RWPE2 (cell line): Measurements from ENCODE around the gene PRKCH.

Experiments used
- ATAC-seq: fragments of 200-7000 bp; cut with Tn5 transposase; 3 replicates; pipeline ENCODE4 v1.9.1; 2021; ENCODE audit warnings: low read depth
- DNase-seq: peaks from one replicate; pipeline ENCODE4 v3.0.0-alpha.2; 2020; ENCODE audit warnings: low spot score
- H3K27ac ChIP-seq: fragments of 450-650 bp; 2 replicates; pipeline ENCODE4 v1.5.1; 2017; ENCODE audit warnings: mild to moderate bottlenecking; ENCODE audit not compliant: poor library complexity, severe bottlenecking
- H3K27me3 ChIP-seq: fragments of 250-450 bp; sonication (Bioruptor Pico); 2 replicates; pipeline ENCODE4 v1.5.1; 2021; ENCODE audit warnings: mild to moderate bottlenecking, moderate library complexity; ENCODE audit not compliant: insufficient read depth, poor library complexity, severe bottlenecking
- H3K36me3 ChIP-seq: fragments of 250-450 bp; sonication (Bioruptor Pico); 2 replicates; pipeline ENCODE4 v1.5.1; 2020; ENCODE audit warnings: low read depth, mild to moderate bottlenecking, moderate library complexity
- H3K4me1 ChIP-seq: fragments of 250-450 bp; sonication (Bioruptor Pico); 2 replicates; pipeline ENCODE4 v1.5.1; 2021; ENCODE audit warnings: mild to moderate bottlenecking, moderate library complexity; ENCODE audit not compliant: insufficient read depth, poor library complexity, severe bottlenecking
- H3K4me3 ChIP-seq: fragments of 250-450 bp; sonication (Bioruptor Pico); 2 replicates; pipeline ENCODE4 v1.5.1; 2021; ENCODE audit warnings: mild to moderate bottlenecking, moderate library complexity; ENCODE audit not compliant: severe bottlenecking
- H3K9me3 ChIP-seq: fragments of 250-450 bp; sonication (Bioruptor Pico); 2 replicates; pipeline ENCODE4 v1.5.1; 2021; ENCODE audit warnings: mild to moderate bottlenecking, moderate library complexity; ENCODE audit not compliant: severe bottlenecking
- CTCF ChIP-seq: fragments of 450-650 bp; IDR thresholded peaks from one replicate; pipeline ENCODE4 v1.5.1; 2017; ENCODE audit warnings: mild to moderate bottlenecking, moderate library complexity; ENCODE audit not compliant: poor library complexity, severe bottlenecking

Gene PRKCH

GRCh38 chr14:61511558-61511948, 190.2 kb downstream of the PRKCH start:
- no peak for DNase-seq
- H3K27me3 ChIP-seq: no peaks in the 10 kb centered on the region
- H3K4me1 ChIP-seq: peaks cover 48% of the 10 kb centered on the region
- no peak for ATAC-seq
- no peak for TF ChIP-seq CTCF
- 0 out of 2 replicates have a peak, but pooled peaks cover 4% of the 10 kb centered on the region for H3K36me3 ChIP-seq
- no peaks in the 10 kb centered on the region for H3K9me3 ChIP-seq
- peak overlapping the region; percentile 90 for H3K27ac ChIP-seq
- no peak overlapping the region for H3K4me3 ChIP-seq

- Histone ChIP-seq H3K36me3 (0 out of 2 replicates have a peak, but pooled peaks cover 4% of the 10 kb centered on the region), H3K27me3 (no peaks in the 10 kb centered on the region), H3K27ac (peak overlapping the region; percentile 90), H3K4me3 (no peak overlapping the region), H3K4me1 (peaks cover 53% of the 10 kb centered on the region), H3K9me3 (no peaks in the 10 kb centered on the region)
- ATAC-seq (peak; percentile 53), DNase-seq (no peak)
- TF ChIP-seq CTCF: no peak
Measured at GRCh38 chr14:61512026-61512834, 190.9 kb downstream of the PRKCH start.

- ATAC-seq: peak; percentile 29; the same call in 1 of the 3 replicates
- H3K4me1 ChIP-seq: peaks cover 53% of the 10 kb centered on the region
- no peaks in the 10 kb centered on the region for H3K27me3 ChIP-seq
- DNase-seq: no peak
- H3K36me3 ChIP-seq: 0 out of 2 replicates have a peak, but pooled peaks cover 4% of the 10 kb centered on the region
- H3K27ac ChIP-seq: peak overlapping the region; percentile 90
- H3K4me3 ChIP-seq: no peak overlapping the region
- no peak for TF ChIP-seq CTCF
- H3K9me3 ChIP-seq: no peaks in the 10 kb centered on the region
Measured at GRCh38 chr14:61513986-61514830, 192.8 kb downstream of the PRKCH start.

GRCh38 chr14:61514927-61515326, 193.5 kb downstream of the PRKCH start:
- ATAC-seq: no peak
- Histone ChIP-seq H3K27ac (peak overlapping the region; percentile 90), H3K9me3 (no peaks in the 10 kb centered on the region), H3K4me1 (peaks cover 53% of the 10 kb centered on the region), H3K27me3 (no peaks in the 10 kb centered on the region), H3K4me3 (no peak overlapping the region), H3K36me3 (0 out of 2 replicates have a peak, but pooled peaks cover 4% of the 10 kb centered on the region)
- no peak for DNase-seq
- no peak for TF ChIP-seq CTCF
